Urinary bladder (tissue), 4 donors: Measurements from ENCODE around the gene EIF4A3. TPM values are rescaled to one million over a fixed set of nuclear protein-coding genes. Genes with fewer than 3 reads are reported as not detected.
"Not testable (repeated sequence)": the region's sequence is repeated elsewhere in the genome, so short reads cannot be mapped to it uniquely, and the experiment has no call there.

Source experiments
- DNase-seq: peaks from one replicate; pipeline ENCODE4 v3.0.0-alpha.2; 2015; ENCODE audit errors: extremely low spot score
- H3K27ac ChIP-seq: one replicate; pipeline ENCODE4 v1.5.1; 2013; ENCODE audit warnings: low read depth, mild to moderate bottlenecking, moderate library complexity
- H3K36me3 ChIP-seq: one replicate; pipeline ENCODE4 v1.6.1; 2013; ENCODE audit warnings: mild to moderate bottlenecking, moderate library complexity; ENCODE audit not compliant: insufficient read depth
- H3K4me1 ChIP-seq: one replicate; pipeline ENCODE4 v1.6.1; 2013; ENCODE audit warnings: mild to moderate bottlenecking, moderate library complexity; ENCODE audit not compliant: insufficient read depth
- H3K4me3 ChIP-seq: one replicate; pipeline ENCODE4 v1.5.1; 2013; ENCODE audit warnings: low read depth, low read length
- WGBS: extraction: QIAGEN DNeasy Blood & Tissue Kit; methylation state at CpG from one replicate; pipeline ENCODE4 v1.1.7; 2013; 5-methylcytosine and 5-hydroxymethylcytosine counted together
- polyA plus RNA-seq: library from polyadenylated mRNA; stranded (reverse); fragments of 200-250 nt; gene quantifications from one replicate; pipeline ENCODE4 v1.2.3, GENCODE V29; 2013
- total RNA-seq: library from RNA; depleted of rRNA; stranded (reverse); fragments of >200 nt; gene quantifications from one replicate; pipeline ENCODE4 v1.2.3, GENCODE V29; 2014
- donor health status: healthy with polysubstance abuse.
- donor health status: healthy.

EIF4A3 gene
- total and polyA plus RNA-seq, 2 donors, result 59.5 to 80.3 TPM

DNA sequence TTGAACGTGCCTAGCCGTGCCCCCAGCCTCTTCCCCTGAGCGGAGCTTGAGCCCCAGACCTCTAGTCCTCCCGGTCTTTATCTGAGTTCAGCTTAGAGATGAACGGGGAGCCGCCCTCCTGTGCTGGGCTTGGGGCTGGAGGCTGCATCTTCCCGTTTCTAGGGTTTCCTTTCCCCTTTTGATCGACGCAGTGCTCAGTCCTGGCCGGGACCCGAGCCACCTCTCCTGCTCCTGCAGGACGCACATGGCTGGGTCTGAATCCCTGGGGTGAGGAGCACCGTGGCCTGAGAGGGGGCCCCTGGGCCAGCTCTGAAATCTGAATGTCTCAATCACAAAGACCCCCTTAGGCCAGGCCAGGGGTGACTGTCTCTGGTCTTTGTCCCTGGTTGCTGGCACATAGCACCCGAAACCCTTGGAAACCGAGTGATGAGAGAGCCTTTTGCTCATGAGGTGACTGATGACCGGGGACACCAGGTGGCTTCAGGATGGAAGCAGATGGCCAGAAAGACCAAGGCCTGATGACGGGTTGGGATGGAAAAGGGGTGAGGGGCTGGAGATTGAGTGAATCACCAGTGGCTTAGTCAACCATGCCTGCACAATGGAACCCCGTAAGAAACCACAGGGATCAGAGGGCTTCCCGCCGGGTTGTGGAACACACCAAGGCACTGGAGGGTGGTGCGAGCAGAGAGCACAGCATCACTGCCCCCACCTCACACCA lies 44.8 kb downstream of the EIF4A3 start:
- WGBS, result 33% methylated on average over 21 of the region's 21 CpGs

DNA sequence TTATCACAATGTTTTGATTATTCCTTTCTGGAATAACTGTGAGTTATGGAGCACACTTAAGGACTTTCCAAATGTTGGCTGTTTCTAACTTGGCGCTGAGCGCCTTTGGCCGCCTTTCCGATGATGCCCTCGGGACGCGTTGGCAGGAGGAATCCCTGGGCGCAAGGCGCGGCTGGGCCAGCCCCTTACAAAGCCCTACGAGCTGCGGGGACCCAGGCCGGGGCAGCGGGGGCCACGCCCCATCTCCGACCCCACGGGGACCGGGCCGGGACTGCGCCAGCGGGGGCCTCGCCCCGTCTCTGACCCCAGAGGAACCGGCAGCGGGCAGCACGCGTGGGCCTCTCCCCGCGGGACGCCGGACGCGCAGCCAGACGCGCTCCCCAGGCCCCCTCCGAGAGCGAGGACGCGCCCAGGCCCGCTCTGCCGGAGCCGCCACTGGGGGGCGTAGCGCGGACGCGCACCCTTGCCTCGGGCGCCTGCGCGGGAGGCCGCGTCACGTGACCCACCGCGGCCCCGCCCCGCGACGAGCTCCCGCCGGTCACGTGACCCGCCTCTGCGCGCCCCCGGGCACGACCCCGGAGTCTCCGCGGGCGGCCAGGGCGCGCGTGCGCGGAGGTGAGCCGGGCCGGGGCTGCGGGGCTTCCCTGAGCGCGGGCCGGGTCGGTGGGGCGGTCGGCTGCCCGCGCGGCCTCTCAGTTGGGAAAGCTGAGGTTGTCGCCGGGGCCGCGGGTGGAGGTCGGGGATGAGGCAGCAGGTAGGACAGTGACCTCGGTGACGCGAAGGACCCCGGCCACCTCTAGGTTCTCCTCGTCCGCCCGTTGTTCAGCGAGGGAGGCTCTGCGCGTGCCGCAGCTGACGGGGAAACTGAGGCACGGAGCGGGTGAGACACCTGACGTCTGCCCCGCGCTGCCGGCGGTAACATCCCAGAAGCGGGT lies 45.6 kb downstream of the EIF4A3 start, which contains the start of gene GAA:
Gene GAA (plus strand): TSS at position 571 of the 935 bp plus-strand sequence. CDS start 3,006 bp downstream, outside the sequence.
- WGBS, result under 1% methylated on average over 114 of the region's 114 CpGs
- H3K4me1 ChIP-seq, result no peaks in the 10 kb centered on the region
- DNase-seq, result no peak

More for the DNA sequence above, 44.8 kb downstream of the EIF4A3 start:
- no peak overlapping the region for H3K27ac ChIP-seq
- no peaks in the 10 kb centered on the region for H3K36me3 ChIP-seq
- DNase-seq, result no peak
- no peaks in the 10 kb centered on the region for H3K4me1 ChIP-seq
- peak overlapping the region; percentile 67 for H3K4me3 ChIP-seq

DNA sequence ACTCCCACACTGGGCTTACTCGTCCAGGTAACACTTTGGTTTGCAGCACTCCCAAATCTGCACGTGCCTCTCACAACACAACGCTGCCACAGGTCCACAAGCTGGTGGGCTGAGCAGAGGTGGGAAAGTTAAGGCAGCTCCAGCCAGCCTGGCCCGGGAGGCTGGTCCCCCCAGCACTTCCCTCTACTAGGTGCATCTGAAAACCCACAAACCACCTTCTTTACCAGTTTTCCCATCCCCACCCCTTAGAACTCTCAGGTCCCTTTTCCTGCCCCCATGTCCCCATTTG lies 46.9 kb downstream of the EIF4A3 start:
- WGBS, result 90% methylated on average over 4 of the region's 4 CpGs
- no peaks in the 10 kb centered on the region for H3K4me1 ChIP-seq

More for the DNA sequence above, 45.6 kb downstream of the EIF4A3 start, which contains the start of gene GAA:
- Histone ChIP-seq H3K27ac (peak within 1 kb of the TSS; percentile 43), H3K4me3 (peak within 1 kb of the TSS; percentile 67), H3K36me3 (no peaks in the 10 kb centered on the region)

DNA sequence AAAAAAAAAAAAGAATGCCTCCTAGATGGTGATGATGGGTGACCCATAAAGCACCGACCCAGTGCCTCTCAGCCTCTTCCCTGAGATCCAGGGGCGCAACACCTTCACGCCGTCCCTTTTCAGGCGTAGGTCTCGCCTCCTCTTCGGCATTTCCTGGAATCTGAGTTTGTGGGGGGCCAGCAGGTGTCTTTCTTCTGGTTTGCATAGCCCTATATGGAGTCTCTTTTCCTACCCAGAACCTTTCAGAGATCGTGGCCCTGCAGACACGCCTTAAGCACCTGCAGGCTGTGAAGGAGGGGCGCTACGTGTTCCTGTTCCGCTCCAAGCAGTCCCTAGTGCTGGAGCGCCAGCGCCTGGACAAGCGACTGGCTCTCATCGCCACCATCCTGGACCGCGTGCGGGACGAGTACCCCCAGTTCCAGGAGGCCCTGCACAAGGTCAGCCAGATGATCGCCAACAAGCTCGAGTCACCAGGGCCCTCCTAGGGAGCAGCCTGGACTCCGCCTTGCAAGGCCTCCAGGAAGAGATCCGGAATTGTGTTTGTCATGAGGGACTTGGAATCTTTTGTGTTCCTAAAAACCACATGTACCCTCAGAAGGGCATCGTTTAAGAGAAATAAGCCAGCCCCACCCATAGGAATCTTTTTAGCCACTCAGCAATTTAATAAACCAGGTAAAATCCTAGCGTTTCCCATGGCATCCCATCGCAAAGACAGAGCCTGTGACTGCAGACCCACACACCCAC lies 47.5 kb downstream of the EIF4A3 start:
- Histone ChIP-seq H3K4me3 (no peak overlapping the region), H3K36me3 (no peaks in the 10 kb centered on the region), H3K27ac (no peak overlapping the region), H3K4me1 (no peaks in the 10 kb centered on the region)
- DNase-seq, result no peak
- WGBS, result 83% methylated on average over 27 of the region's 27 CpGs

More for the DNA sequence above, 46.9 kb downstream of the EIF4A3 start:
- no peak overlapping the region for H3K4me3 ChIP-seq
- H3K36me3 ChIP-seq, result no peaks in the 10 kb centered on the region
- no peak overlapping the region for H3K27ac ChIP-seq
- DNase-seq, result no peak

DNA sequence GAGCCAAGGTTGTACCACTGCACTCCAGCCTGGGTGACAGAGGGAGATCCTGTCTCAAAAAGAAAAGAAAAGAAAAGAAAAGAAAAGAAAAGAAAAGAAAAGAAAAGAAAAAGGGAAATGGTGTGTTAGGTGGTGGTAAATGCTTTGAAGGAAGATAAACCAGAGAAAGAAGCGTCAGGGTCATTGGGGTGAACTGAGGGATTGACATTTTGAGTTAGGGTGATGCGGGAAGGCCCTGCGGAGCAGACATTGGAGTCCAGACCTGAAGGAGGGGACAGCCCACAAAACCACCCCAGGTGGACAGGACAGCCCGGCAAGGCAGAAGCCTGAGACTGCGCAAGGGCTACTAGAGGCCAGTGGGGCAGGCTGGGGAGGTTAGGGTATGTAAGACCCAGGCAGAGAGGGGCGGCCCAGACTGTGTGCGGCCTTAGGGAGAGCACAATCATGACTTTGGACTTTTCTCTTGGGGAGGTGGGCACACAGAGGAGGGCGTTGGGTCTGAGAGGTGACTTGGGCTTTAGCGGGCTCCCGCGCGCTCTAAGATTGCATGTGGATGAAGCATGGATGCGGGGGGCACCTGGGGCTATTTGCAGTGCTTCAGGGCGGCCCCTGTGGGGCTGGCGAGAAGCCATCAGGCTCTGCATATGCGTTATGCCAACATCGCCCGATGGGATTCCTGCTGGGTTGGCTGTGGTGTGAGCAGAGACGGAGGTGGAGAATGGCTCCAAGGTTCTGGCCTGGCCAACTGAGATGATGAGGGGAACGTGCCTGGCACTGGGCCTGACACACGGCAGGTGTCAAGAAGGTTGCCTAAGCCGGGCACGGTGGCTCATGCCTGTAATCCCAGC lies 48.9 kb downstream of the EIF4A3 start:
- H3K36me3 ChIP-seq, result no peaks in the 10 kb centered on the region
- WGBS, result 90% methylated on average over 23 of the region's 23 CpGs

DNA sequence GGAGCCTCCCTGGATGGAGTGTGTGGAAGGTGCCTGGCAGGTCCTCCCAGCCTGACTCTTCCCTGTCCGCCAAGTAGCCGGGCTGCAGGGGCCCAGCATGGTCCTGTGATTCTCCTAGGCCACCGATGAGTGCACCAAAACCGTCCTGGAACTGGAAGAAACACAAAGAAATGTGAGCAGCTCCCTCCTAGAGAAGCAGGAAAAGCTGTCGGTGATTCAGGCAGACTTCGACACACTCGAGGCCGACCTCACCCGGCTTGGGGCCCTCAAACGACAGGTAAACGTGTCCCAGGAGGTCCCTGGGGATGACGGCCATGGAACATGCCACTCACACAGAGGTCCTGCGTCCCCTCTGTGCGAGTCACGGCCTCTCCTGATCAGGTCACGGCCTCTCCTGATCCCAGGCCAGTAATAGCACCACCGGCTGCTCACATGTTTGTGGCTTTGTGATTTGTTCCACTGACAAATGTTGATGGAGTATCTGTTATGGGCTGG lies 49.8 kb downstream of the EIF4A3 start:
- Histone ChIP-seq H3K4me1 (no peaks in the 10 kb centered on the region), H3K27ac (no peak overlapping the region), H3K36me3 (no peaks in the 10 kb centered on the region), H3K4me3 (no peak overlapping the region)
- 89% methylated on average over 17 of the region's 17 CpGs for WGBS
- no peak for DNase-seq

More for the DNA sequence above, 48.9 kb downstream of the EIF4A3 start:
- H3K27ac ChIP-seq, result no peak overlapping the region
- no peak for DNase-seq
- no peaks in the 10 kb centered on the region for H3K4me1 ChIP-seq
- no peak overlapping the region for H3K4me3 ChIP-seq

DNA sequence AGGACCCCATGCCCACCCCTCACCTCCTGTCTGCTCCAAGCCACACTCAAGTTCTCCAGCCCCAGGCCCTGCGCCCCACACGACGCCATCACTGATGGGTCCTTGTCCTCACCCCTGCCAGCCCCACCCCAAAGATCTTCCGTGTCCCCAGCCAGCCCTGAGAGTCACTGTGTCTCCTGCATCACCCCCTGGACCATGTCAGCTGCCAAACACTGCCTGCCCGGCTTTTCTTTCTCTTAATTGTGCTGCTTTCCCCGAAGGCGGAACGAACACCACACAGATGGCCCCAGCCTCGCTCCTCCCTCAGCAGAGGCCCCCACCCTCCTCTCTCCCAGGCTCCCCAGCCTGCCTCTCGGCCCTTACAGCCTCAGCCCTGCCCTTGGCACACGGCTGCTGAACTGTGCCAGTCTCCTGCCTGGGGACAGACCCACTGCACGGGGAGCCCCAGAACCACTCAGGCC lies 50.3 kb downstream of the EIF4A3 start:
- Histone ChIP-seq H3K36me3 (no peaks in the 10 kb centered on the region), H3K4me3 (no peak overlapping the region), H3K4me1 (no peaks in the 10 kb centered on the region), H3K27ac (no peak overlapping the region)
- DNase-seq, result no peak
- 71% methylated on average over 12 of the region's 12 CpGs for WGBS

DNA sequence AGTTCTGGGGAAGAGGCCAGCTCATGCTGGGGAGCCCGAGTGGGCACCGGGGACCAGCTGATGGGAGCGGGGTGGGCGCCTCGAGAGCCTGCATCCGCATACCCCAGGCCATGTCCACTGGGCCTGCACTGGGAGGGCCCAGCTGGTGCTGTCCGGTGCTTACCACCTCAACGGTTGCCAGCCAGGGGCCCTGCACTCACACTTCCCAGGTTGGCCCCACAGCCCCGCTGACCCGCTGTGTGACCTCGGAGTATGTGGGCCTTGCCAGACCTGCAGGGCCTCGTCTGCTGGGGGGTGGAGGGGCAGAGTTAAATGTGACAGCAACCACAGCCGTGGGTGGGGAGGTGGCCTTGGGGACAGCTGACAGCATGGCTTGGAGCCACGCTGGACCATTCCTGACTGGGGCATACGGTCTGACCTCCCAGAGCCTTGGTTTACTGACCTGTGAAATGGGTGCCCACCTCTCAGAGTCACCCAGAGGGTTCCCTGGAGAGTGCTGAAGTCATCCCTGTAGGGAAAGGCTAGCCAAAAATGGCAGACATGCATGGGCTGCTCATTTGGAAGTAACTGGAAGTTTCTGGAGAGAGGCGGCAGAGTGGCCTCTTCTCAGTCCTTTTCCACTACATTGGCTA lies 51.0 kb downstream of the EIF4A3 start:
- Histone ChIP-seq H3K27ac (no peak overlapping the region), H3K36me3 (no peaks in the 10 kb centered on the region), H3K4me1 (no peaks in the 10 kb centered on the region), H3K4me3 (no peak overlapping the region)
- WGBS, result 87% methylated on average over 16 of the region's 16 CpGs
- no peak for DNase-seq

DNA sequence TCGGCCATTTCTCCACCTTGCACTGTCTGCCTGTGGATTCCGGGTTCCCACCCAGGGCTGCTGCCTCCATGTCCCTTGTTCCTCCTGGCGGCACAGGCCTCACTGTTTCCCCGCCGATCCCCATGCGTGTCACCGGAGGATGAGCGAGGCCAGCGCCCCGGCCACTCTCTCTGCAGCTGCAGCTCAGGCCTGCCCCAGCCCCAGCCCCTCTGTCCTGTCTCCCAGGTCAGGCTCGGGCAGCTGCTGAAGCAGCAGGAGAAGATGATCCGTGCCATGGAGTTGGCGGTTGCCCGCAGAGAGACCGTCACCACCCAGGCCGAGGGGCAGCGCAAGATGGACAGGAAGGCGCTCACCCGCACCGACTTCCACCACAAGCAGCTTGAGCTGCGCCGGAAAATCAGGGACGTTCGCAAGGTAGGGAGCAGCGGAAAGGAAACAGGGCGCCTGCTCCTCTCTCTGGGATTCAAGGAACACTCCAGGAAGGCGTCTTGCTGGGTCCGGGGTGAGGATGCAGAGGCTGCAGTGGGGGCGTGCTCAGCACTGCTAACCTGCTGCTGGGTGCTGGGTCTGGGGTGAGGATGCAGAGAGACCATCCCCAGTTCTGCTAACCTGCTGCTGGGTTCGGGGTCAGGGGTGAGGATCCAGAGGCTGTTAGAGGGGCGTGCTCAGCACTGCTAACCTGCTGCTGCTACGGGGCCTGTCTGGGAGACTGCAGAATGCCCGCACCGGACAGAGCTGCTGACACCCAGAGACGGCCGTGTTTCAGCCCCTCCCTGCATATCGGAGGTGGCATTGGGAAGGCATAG lies 51.7 kb downstream of the EIF4A3 start:
- Histone ChIP-seq H3K27ac (no peak overlapping the region), H3K4me1 (no peaks in the 10 kb centered on the region), H3K4me3 (no peak overlapping the region), H3K36me3 (no peaks in the 10 kb centered on the region)
- DNase-seq, result no peak
- 86% methylated on average over 37 of the region's 37 CpGs for WGBS

DNA sequence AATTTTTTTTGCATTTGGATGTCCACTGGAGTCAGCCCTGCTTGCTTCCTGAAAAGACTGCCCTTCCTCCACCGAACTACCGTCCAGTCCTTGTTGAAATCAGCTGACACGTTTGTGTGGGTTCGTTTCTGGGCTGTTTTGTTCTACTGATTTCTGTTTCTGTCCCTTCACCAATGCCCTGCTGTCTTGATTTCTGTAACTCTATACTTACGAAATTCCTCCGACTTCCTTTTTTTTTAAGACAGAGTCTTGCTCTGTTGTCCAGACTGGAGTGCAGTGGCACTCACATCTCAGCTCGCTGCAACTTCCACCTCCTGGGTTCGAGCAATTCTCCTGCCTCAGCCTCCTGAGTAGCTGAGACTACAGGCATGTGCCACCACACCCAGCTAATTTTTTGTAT lies 54.0 kb downstream of the EIF4A3 start:
- Histone ChIP-seq H3K4me3 (no peak overlapping the region), H3K36me3 (no peaks in the 10 kb centered on the region), H3K27ac (no peak overlapping the region), H3K4me1 (no peaks in the 10 kb centered on the region)
- WGBS, result 68% methylated on average over 8 of the region's 8 CpGs
- no peak for DNase-seq

DNA sequence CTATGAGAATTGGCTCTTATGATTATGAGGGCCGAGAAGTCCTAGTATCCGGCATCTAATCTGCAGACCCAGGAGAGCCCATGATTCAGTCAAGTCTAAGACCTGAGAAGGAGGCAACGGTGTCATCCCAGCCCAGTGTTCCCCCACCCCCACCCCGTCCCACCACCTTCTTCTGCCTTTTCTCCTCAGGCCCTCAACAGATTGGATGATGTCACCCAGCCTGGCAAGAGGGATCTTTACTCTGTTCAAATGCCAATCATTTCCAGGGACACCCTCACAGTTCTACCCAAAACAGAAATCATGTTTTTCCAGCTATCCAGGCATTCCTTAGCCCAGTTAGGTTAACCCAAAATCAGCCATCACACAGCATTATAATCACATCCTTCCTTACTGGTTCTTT lies 55.6 kb downstream of the EIF4A3 start:
- DNase-seq, result no peak
- Histone ChIP-seq H3K27ac (no peak overlapping the region), H3K36me3 (no peaks in the 10 kb centered on the region), H3K4me1 (no peaks in the 10 kb centered on the region), H3K4me3 (no peak overlapping the region)
- WGBS, result 93% methylated on average over 4 of the region's 4 CpGs

DNA sequence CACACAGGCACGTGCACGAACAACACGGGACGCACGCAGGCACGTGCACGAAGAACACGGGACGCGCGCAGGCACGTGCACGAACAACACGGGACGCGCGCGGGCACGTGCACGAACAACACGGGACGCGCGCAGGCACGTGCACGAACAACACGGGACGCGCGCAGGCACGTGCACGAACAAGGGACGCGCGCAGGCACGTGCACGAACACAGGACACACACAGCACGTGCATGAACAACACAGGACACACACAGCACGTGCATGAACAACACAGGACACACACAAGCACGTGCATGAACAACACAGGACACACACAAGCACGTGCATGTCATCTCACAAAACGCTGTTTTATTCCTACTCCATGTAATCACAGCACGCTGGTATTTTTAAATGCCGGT lies 56.8 kb downstream of the EIF4A3 start:
- not testable (repeated sequence) for H3K36me3 ChIP-seq, H3K4me1 ChIP-seq, H3K27ac ChIP-seq, DNase-seq, H3K4me3 ChIP-seq
- WGBS, result 93% methylated on average over 44 of the region's 44 CpGs
